GM12878 (cell line): ENCODE data around the gene C22orf42. TPM values are rescaled to one million over a fixed set of nuclear protein-coding genes. Genes with fewer than 3 reads are reported as not detected.

Experiments used
- ATAC-seq: fragments of 200-7000 bp; cut with Tn5 transposase; 3 replicates; pipeline ENCODE4 v1.9.1; 2020; ENCODE audit warnings: mild to moderate bottlenecking, moderate library complexity
- BruUV-seq: library from RNA; stranded (reverse); fragments of 400-500 nt; replicated peaks from 2 replicates; lab custom pipeline; 2021; lab: Mats Ljungman, UMichigan
- CTCF ChIA-PET: fragments of 300-600 bp; sonication (Branson Sonifier 250); formaldehyde crosslinking; extraction: SDS; loops from one replicate; lab custom pipeline; 2021; ENCODE audit warnings: inconsistent platforms; lab: Yijun Ruan, JAX
- POLR2A ChIA-PET: fragments of 350-600 bp; formaldehyde crosslinking; extraction: SDS; loops from one replicate; lab custom pipeline; 2021; ENCODE audit warnings: inconsistent platforms; lab: Charles Lee
- RAD21 ChIA-PET: fragments of 300-600 bp; sonication (Branson Sonifier 250); formaldehyde crosslinking; loops from one replicate; lab custom pipeline; 2023; ENCODE audit warnings: antibody characterized with exemption; ENCODE audit not compliant: unreplicated experiment; lab: Charles Lee
- SMC1A ChIA-PET: fragments of 300-600 bp; sonication (Branson Sonifier 250); formaldehyde crosslinking; loops from one replicate; lab custom pipeline; 2023; ENCODE audit not compliant: unreplicated experiment, uncharacterized antibody; lab: Charles Lee
- DNase-seq: peaks from one replicate; pipeline ENCODE4 v3.0.0-alpha.2; 2011; ENCODE audit warnings: low read depth, low spot score
- FAIRE-seq: peaks from 3 replicates; lab custom pipeline; 2011; peaks lifted over from hg19 to GRCh38; lab: Jason Lieb, UNC
- H2AFZ ChIP-seq: 2 replicates; pipeline ENCODE4 v1.6.0; 2011; ENCODE audit warnings: low read depth, low read length, control low read depth; ENCODE audit not compliant: control insufficient read depth
- H3K27ac ChIP-seq: 2 replicates; pipeline ENCODE4 v1.5.1; 2011; ENCODE audit warnings: control low read depth; ENCODE audit not compliant: control insufficient read depth, insufficient read depth
- H3K27me3 ChIP-seq, 2 experiments: replicated peaks in 1 of 2; 2 replicates each; pipeline versions ENCODE4 v1.6.0 to v1.6.1; 2011; ENCODE audit warnings: low read length in 1 of 2; ENCODE audit not compliant: control insufficient read depth in 2 of 2, insufficient read depth in 2 of 2
- H3K36me3 ChIP-seq, 2 experiments: 2 replicates each; pipeline ENCODE4 v1.5.1; 2011; ENCODE audit warnings: low read length in 1 of 2; ENCODE audit not compliant: control insufficient read depth in 2 of 2, insufficient read depth in 2 of 2
- H3K4me1 ChIP-seq: 2 replicates; pipeline ENCODE4 v1.6.1; 2011; ENCODE audit warnings: mild to moderate bottlenecking, low read length, moderate library complexity, mixed read lengths; ENCODE audit not compliant: control insufficient read depth, insufficient read depth
- H3K4me2 ChIP-seq: 2 replicates; pipeline ENCODE4 v1.6.0; 2011; ENCODE audit warnings: control low read depth; ENCODE audit not compliant: control insufficient read depth, insufficient read depth
- H3K4me3 ChIP-seq: fragments of 200-600 bp; sonication (generic); 2 replicates; pipeline ENCODE4 v1.5.1; 2016
- H3K79me2 ChIP-seq: 2 replicates; pipeline ENCODE4 v1.6.0; 2011; ENCODE audit warnings: low read length; ENCODE audit not compliant: control insufficient read depth, insufficient read depth
- H3K9ac ChIP-seq: 2 replicates; pipeline ENCODE4 v1.8.0; 2011; ENCODE audit warnings: low read length, control low read depth, mixed read lengths; ENCODE audit not compliant: control insufficient read depth, insufficient read depth
- H3K9me3 ChIP-seq: replicated peaks from 3 replicates; pipeline ENCODE4 v1.5.1; 2011; ENCODE audit warnings: mild to moderate bottlenecking, low read length; ENCODE audit not compliant: control insufficient read depth, insufficient read depth
- H4K20me1 ChIP-seq: 2 replicates; pipeline ENCODE4 v1.6.0; 2011; ENCODE audit not compliant: control insufficient read depth, insufficient read depth
- BCL3 ChIP-seq: IDR thresholded peaks from 2 replicates; pipeline ENCODE4 v1.6.1; 2011; ENCODE audit warnings: borderline replicate concordance, low read depth, mild to moderate bottlenecking, moderate library complexity, low read length; ENCODE audit not compliant: insufficient read depth, poor library complexity, severe bottlenecking
- EGR1 ChIP-seq, 2 experiments: IDR thresholded peaks; 1 replicate in 1 of 2; 2 replicates in 1 of 2; pipeline ENCODE4 v1.6.1; 2011 to 2012; ENCODE audit warnings: low read depth in 2 of 2, low read length in 2 of 2, borderline replicate concordance in 1 of 2, mild to moderate bottlenecking in 1 of 2, moderate library complexity in 1 of 2
- HDAC2 ChIP-seq: fragments of 200-600 bp; sonication (generic); IDR thresholded peaks from 2 replicates; pipeline ENCODE4 v1.6.1; 2017
- HDGF ChIP-seq: fragments of 450-650 bp; IDR thresholded peaks from 2 replicates; pipeline ENCODE4 v1.6.1; 2016; ENCODE audit warnings: antibody characterized with exemption
- POLR2A ChIP-seq: IDR thresholded peaks from 2 replicates; pipeline ENCODE4 v1.6.1; 2011; ENCODE audit warnings: low read depth, mild to moderate bottlenecking, low read length
- SKIL ChIP-seq: fragments of 450-650 bp; IDR thresholded peaks from 2 replicates; pipeline ENCODE4 v1.6.1; 2017; ENCODE audit warnings: mild to moderate bottlenecking, low read depth, inconsistent platforms; ENCODE audit not compliant: poor library complexity, severe bottlenecking
- WGBS: methylation state at CpG from one replicate; pipeline ENCODE4 v1.1.6; 2016; ENCODE audit warnings: low lambda C conversion rate; ENCODE audit not compliant: insufficient replicate concordance, insufficient coverage; ENCODE audit errors: missing lambda C conversion rate; 5-methylcytosine and 5-hydroxymethylcytosine counted together
- in situ Hi-C: fragments of 300-500 bp; cut with MboI; formaldehyde crosslinking; loops from 9 replicates; pipeline ENCODE4 v1.14.3; 2018; ENCODE audit warnings: mixed read lengths
- intact Hi-C: fragments of 100-400 bp; cut with micrococcal nuclease; formaldehyde crosslinking; loops from one replicate; pipeline ENCODE4 v1.14.2; 2022; ENCODE audit not compliant: unreplicated experiment
- polyA plus RNA-seq, 11 experiments: library from polyadenylated mRNA; depleted of rRNA in 4 of 11; unstranded in 6 of 11; stranded (reverse) in 5 of 11; fragments of >200 nt; fragmentation: Nextera tagmentation in 4 of 11; fragmentation: Illumina TruSeq in 1 of 11; extraction: Ambion mirVana in 4 of 11; extraction: Trizol in 1 of 11; gene quantifications; 1 replicate in 1 of 11; 2 replicates in 10 of 11; pipeline versions ENCODE4 v1.2.1 to v1.2.3, GENCODE V29; 2011 to 2016; ENCODE audit warnings: inconsistent platforms in 2 of 11, missing spikeins in 2 of 11, low read depth in 1 of 11
- total RNA-seq, 4 experiments: library from RNA; depleted of rRNA in 3 of 4; stranded (reverse); fragments of >200 nt in 3 of 4; fragmentation: Illumina TruSeq in 1 of 4; extraction: Trizol in 1 of 4; gene quantifications; 2 replicates each; pipeline versions ENCODE4 v1.2.1 to v1.2.3, GENCODE V29; 2013 to 2021

C22orf42 gene
- total and polyA plus RNA-seq, 10 of the 15 experiments (the other 5 are each of a cell fraction or from before 2014, with no cell fraction given): not detected

GRCh38 chr22:32204040-32204855 is 45.1 kb upstream of the C22orf42 start:
- ATAC-seq (no peak), FAIRE-seq (no peak), DNase-seq (no peak)
- Histone ChIP-seq H3K27ac (no peak overlapping the region), H4K20me1 (no peaks in the 10 kb centered on the region), H3K4me2 (no peak overlapping the region), H2AFZ (no peak overlapping the region), H3K36me3 (no peaks in the 10 kb centered on the region), H3K9ac (no peak overlapping the region), H3K27me3 (peaks cover 0 to 4% of the 10 kb centered on the region in 2 experiments; a peak in 2 of 4 replicates), H3K9me3 (no peaks in the 10 kb centered on the region), H3K79me2 (no peaks in the 10 kb centered on the region), H3K4me3 (no peak overlapping the region), H3K4me1 (no peaks in the 10 kb centered on the region)
- in situ Hi-C loops: no loop called here
- intact Hi-C loops: loop anchor here (5.0 to 10.0 kb wide), 2 partner anchors 99 to 268 kb away; partner anchors contain the start of gene FBXO7
- no peak for TF ChIP-seq HDAC2
- TF ChIP-seq EGR1 (IDR thresholded peaks at IDR 0.05; ENCODE audit: borderline replicate concordance in 1 of 2, low read depth in 2 of 2, low read length in 2 of 2): no peak
- TF ChIP-seq SKIL: no peak
- TF ChIP-seq BCL3: no peak
- no peak for TF ChIP-seq HDGF
- TF ChIP-seq POLR2A: no peak
- CTCF ChIA-PET: no interaction called here
- SMC1A ChIA-PET: no interaction called here
- RAD21 ChIA-PET: no interaction called here
- no TSS peak for BruUV-seq
- POLR2A ChIA-PET: no interaction called here
- WGBS: 68% methylated on average over 39 of the region's 42 CpGs
